Natural killer cell (primary cell): Measurements from ENCODE around the gene SLC9A4. TPM values are rescaled to one million over a fixed set of nuclear protein-coding genes. Genes with fewer than 3 reads are reported as not detected.

Experiments used
- ATAC-seq, 3 donors: fragments of 150-1000 bp in 2 of 3; fragments of 200-7000 bp in 1 of 3; cut with Tn5 transposase; 1 replicate in 1 of 3; 2 replicates in 2 of 3; pipeline ENCODE4 v1.10.0; 2021; ENCODE audit warnings: mild to moderate bottlenecking in 2 of 3, moderate library complexity in 2 of 3
- DNase-seq, 2 donors: peaks; one replicate each; pipeline versions ENCODE4 v3.0.0 to v3.0.0-alpha.2; 2013 to 2021; ENCODE audit warnings: mixed read lengths in 1 of 2
- H3K27ac ChIP-seq: one replicate; pipeline ENCODE4 v1.5.1; 2013; ENCODE audit warnings: mild to moderate bottlenecking, low read length
- H3K27me3 ChIP-seq: one replicate; pipeline ENCODE4 v1.6.1; 2013; ENCODE audit warnings: low read length; ENCODE audit not compliant: control insufficient read depth, insufficient read depth
- H3K36me3 ChIP-seq: one replicate; pipeline ENCODE4 v1.6.1; 2013; ENCODE audit warnings: low read length; ENCODE audit not compliant: control insufficient read depth, insufficient read depth
- H3K4me1 ChIP-seq: one replicate; pipeline ENCODE4 v1.6.1; 2013; ENCODE audit warnings: low read length; ENCODE audit not compliant: control insufficient read depth, insufficient read depth
- H3K4me3 ChIP-seq: one replicate; pipeline ENCODE4 v1.5.1; 2013; ENCODE audit warnings: low read length
- H3K9me3 ChIP-seq: one replicate; pipeline ENCODE4 v1.6.1; 2013; ENCODE audit warnings: low read length; ENCODE audit not compliant: control insufficient read depth, insufficient read depth
- H3K27ac Mint-ChIP-seq, 2 donors: one replicate each; pipeline ENCODE4 v1.8.0; 2022; ENCODE audit warnings: mild to moderate bottlenecking in 2 of 2, mixed read lengths in 2 of 2, moderate library complexity in 1 of 2
- H3K27me3 Mint-ChIP-seq, 2 donors: one replicate each; pipeline ENCODE4 v1.8.0; 2022; ENCODE audit warnings: low read depth in 2 of 2, mixed read lengths in 2 of 2
- H3K36me3 Mint-ChIP-seq: one replicate; pipeline ENCODE4 v1.8.0; 2022; ENCODE audit warnings: mixed read lengths
- H3K4me1 Mint-ChIP-seq, 2 donors: one replicate each; pipeline ENCODE4 v1.8.0; 2022; ENCODE audit warnings: mixed read lengths in 2 of 2
- H3K4me3 Mint-ChIP-seq: one replicate; pipeline ENCODE4 v1.8.0; 2022; ENCODE audit warnings: mild to moderate bottlenecking, moderate library complexity, mixed read lengths
- H3K9me3 Mint-ChIP-seq, 2 donors: one replicate each; pipeline ENCODE4 v1.8.0; 2022; ENCODE audit warnings: mixed read lengths in 2 of 2
- CTCF ChIP-seq: fragments of 200-600 bp; IDR thresholded peaks from one replicate; pipeline ENCODE4 v1.8.0; 2022; ENCODE audit warnings: antibody characterized with exemption
- WGBS: methylation state at CpG from one replicate; pipeline ENCODE4 v1.1.7; 2013; ENCODE audit warnings: missing lambda C conversion rate; ENCODE audit not compliant: insufficient coverage; 5-methylcytosine and 5-hydroxymethylcytosine counted together
- intact Hi-C: fragments of 100-400 bp; cut with micrococcal nuclease; formaldehyde crosslinking; loops from one replicate; pipeline ENCODE4 v1.14.2; 2022
- total RNA-seq, 4 donors: library from RNA; stranded (reverse); fragments of 120-200 nt in 1 of 4; gene quantifications; one replicate each; pipeline versions ENCODE4 v1.2.3 to v1.2.4, GENCODE V29; 2013 to 2022

Gene SLC9A4
- total RNA-seq, 3 donors from 2014 or later (not counting 1 experiment from before 2014, with no cell fraction given) = 0.19 to 0.38 TPM; not detected in 1

DNA sequence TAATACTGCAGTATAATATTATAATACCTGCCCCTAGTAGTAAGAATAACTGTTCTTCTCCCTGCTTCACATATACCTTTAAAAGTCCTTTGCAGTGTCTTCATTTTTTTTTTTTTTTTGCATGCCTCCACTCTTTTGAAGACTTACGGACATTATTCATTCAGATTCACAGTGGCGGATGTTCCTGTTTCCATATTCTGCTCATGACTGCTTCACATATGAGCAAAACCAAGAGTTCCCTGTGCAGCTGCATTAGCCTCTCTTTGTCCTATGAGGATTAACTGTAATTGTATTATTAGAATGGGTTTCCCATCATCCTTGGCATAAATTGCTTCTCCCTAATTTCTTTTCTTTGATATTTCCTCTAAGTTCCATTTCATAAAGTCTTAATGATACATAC lies 37.3 kb upstream of the SLC9A4 start:
- Mint-ChIP-seq H3K27ac (peak overlapping the region in 1 of 2 donors; percentile 71), H3K4me1 (peaks cover 48 to 52% of the 10 kb centered on the region in 2 donors), H3K27me3 (no peaks in the 10 kb centered on the region), H3K36me3 (peaks cover 8% of the 10 kb centered on the region), H3K9me3 (no peaks in the 10 kb centered on the region), H3K4me3 (peak overlapping the region; percentile 74)
- Histone ChIP-seq H3K4me1 (peaks cover 51% of the 10 kb centered on the region), H3K9me3 (no peaks in the 10 kb centered on the region), H3K27ac (no peak overlapping the region), H3K4me3 (no peak overlapping the region), H3K27me3 (no peaks in the 10 kb centered on the region), H3K36me3 (peaks cover 72% of the 10 kb centered on the region)
- DNase-seq = no peak
- 71% methylated on average over 2 of the region's 2 CpGs for WGBS
- ATAC-seq = no peak
- TF ChIP-seq CTCF = no peak
- intact Hi-C loops = loop anchor here (2.0 kb wide), 1 partner anchor 17 kb away; no protein-coding TSS in a partner anchor

DNA sequence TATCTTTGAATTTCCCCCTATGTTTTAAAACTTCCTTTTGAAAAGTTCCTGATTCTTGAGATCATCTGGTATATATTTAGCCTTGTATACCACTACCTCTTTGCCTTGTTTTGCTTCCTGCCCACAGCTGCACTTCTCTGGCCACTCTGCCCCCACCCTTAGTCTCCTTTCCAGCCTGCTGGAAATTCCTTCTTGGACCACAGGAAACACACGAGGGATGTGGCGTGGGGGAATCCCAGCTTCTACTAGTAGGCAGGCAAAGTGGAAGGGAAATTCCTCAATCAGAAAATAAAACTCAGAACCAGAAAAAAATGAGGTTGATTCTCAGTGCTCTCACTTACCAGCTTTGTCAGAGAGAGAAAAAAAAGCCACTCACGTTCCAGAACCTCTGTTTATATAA lies 36.7 kb upstream of the SLC9A4 start:
- H3K4me3 Mint-ChIP-seq = peak overlapping the region; percentile 74

DNA sequence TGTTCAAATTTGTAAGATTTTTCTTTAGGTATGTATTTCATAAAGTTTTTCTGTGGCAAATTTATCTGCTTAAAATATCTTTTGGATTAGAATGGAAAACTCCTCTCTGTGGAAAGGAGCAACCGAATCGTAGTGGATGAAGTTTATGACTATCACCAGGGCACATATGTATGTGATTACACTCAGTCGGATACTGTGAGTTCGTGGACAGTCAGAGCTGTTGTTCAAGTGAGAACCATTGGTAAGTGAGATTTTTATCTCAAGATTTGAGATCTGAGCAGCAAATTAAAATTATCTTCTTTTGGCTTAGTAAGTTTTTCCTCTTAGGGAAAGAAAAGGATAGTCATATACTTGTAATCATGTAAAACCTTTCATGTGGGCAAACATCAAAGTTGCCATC lies 35.9 kb upstream of the SLC9A4 start:
- peaks cover 48% of the 10 kb centered on the region for H3K4me1 ChIP-seq
- DNase-seq = no peak

More for the DNA sequence above, 36.7 kb upstream of the SLC9A4 start:
- no peaks in the 10 kb centered on the region for H3K27me3 ChIP-seq
- H3K4me1 ChIP-seq = peaks cover 51% of the 10 kb centered on the region
- Mint-ChIP-seq H3K27me3 (no peaks in the 10 kb centered on the region), H3K4me1 (peaks cover 45 to 48% of the 10 kb centered on the region in 2 donors), H3K9me3 (no peaks in the 10 kb centered on the region), H3K27ac (peak overlapping the region in 1 of 2 donors; percentile 71), H3K36me3 (peaks cover 8% of the 10 kb centered on the region)
- intact Hi-C loops = no loop called here
- H3K4me3 ChIP-seq = no peak overlapping the region
- TF ChIP-seq CTCF = no peak
- DNase-seq (peak in 1 of 2 donors; percentile 49), ATAC-seq (peak in 2 of 3 donors; percentile 22 to 57)
- no peaks in the 10 kb centered on the region for H3K9me3 ChIP-seq
- WGBS = no CpG with 5 or more reads among the region's 3 CpGs
- no peak overlapping the region for H3K27ac ChIP-seq
- peaks cover 78% of the 10 kb centered on the region for H3K36me3 ChIP-seq

More for the DNA sequence above, 35.9 kb upstream of the SLC9A4 start:
- no peak for ATAC-seq
- intact Hi-C loops = no loop called here
- Histone ChIP-seq H3K36me3 (peaks cover 85% of the 10 kb centered on the region), H3K27ac (no peak overlapping the region), H3K4me3 (no peak overlapping the region), H3K27me3 (no peaks in the 10 kb centered on the region), H3K9me3 (no peaks in the 10 kb centered on the region)
- WGBS = 69% methylated on average over 4 of the region's 4 CpGs
- H3K4me3 Mint-ChIP-seq = peak overlapping the region; percentile 58
- no peaks in the 10 kb centered on the region for H3K27me3 Mint-ChIP-seq
- TF ChIP-seq CTCF = no peak
- H3K4me1 Mint-ChIP-seq = peaks cover 39 to 42% of the 10 kb centered on the region in 2 donors
- H3K9me3 Mint-ChIP-seq = no peaks in the 10 kb centered on the region
- H3K36me3 Mint-ChIP-seq = peaks cover 8% of the 10 kb centered on the region
- peak overlapping the region in 1 of 2 donors; percentile 71 for H3K27ac Mint-ChIP-seq
